Fibroblast of lung (primary cell): ENCODE measurements around the gene RBMS1. TPM values are rescaled to one million over a fixed set of nuclear protein-coding genes. Genes with fewer than 3 reads are reported as not detected.

Experiments used
- DNase-seq, 2 donors: peaks; one replicate each; pipeline versions ENCODE4 v3.0.0 to v3.0.0-alpha.2; 2010; ENCODE audit warnings: low read depth in 2 of 2
- H2AFZ ChIP-seq: 2 replicates; pipeline ENCODE4 v1.5.1; 2012; ENCODE audit warnings: low read length, control low read depth, inconsistent platforms
- H3K27ac ChIP-seq: 2 replicates; pipeline ENCODE4 v1.5.1; 2011; ENCODE audit warnings: low read length, control low read depth; ENCODE audit not compliant: insufficient read depth
- H3K27me3 ChIP-seq: 2 replicates; pipeline ENCODE4 v1.5.1; 2011; ENCODE audit warnings: mild to moderate bottlenecking, low read length; ENCODE audit not compliant: control insufficient read depth, insufficient read depth
- H3K36me3 ChIP-seq: 2 replicates; pipeline ENCODE4 v1.5.1; 2011; ENCODE audit warnings: low read length; ENCODE audit not compliant: control insufficient read depth, insufficient read depth
- H3K4me1 ChIP-seq: 2 replicates; pipeline ENCODE4 v1.5.1; 2011; ENCODE audit warnings: low read length; ENCODE audit not compliant: control insufficient read depth, insufficient read depth; ENCODE audit errors: extremely low read depth
- H3K4me2 ChIP-seq: 2 replicates; pipeline ENCODE4 v1.5.1; 2011; ENCODE audit warnings: low read length, control low read depth; ENCODE audit not compliant: insufficient read depth; ENCODE audit errors: extremely low read depth
- H3K4me3 ChIP-seq, 4 experiments: fragments of 200-600 bp in 1 of 4; sonication (generic) in 1 of 4; replicated peaks in 1 of 4; 2 replicates each; pipeline ENCODE4 v1.5.1; 2011 to 2016; ENCODE audit warnings: low read length in 4 of 4, low read depth in 3 of 4, mild to moderate bottlenecking in 3 of 4, control low read depth in 2 of 4, inconsistent platforms in 1 of 4, mixed read lengths in 1 of 4; ENCODE audit not compliant: insufficient read depth in 1 of 4; ENCODE audit errors: control extremely low read depth in 1 of 4
- H3K79me2 ChIP-seq: 2 replicates; pipeline ENCODE4 v1.5.1; 2012; ENCODE audit warnings: mild to moderate bottlenecking, low read length, inconsistent platforms; ENCODE audit not compliant: control insufficient read depth, insufficient read depth
- H3K9ac ChIP-seq: 2 replicates; pipeline ENCODE4 v1.5.1; 2011; ENCODE audit warnings: mild to moderate bottlenecking, low read length, control low read depth; ENCODE audit not compliant: insufficient read depth
- H3K9me3 ChIP-seq: 2 replicates; pipeline ENCODE4 v1.5.1; 2012; ENCODE audit warnings: low read depth, low read length; ENCODE audit not compliant: control insufficient read depth, insufficient read depth
- H4K20me1 ChIP-seq: 2 replicates; pipeline ENCODE4 v1.5.1; 2011; ENCODE audit warnings: low read length; ENCODE audit not compliant: control insufficient read depth, insufficient read depth; ENCODE audit errors: extremely low read depth
- CTCF ChIP-seq, 2 donors: IDR thresholded peaks in 1 of 2; conservative IDR thresholded peaks in 1 of 2; 1 replicate in 1 of 2; 2 replicates in 1 of 2; pipeline ENCODE4 v1.5.1; 2011 to 2012; ENCODE audit warnings: low read length in 2 of 2, control low read depth in 1 of 2, inconsistent platforms in 1 of 2, low read depth in 1 of 2, mild to moderate bottlenecking in 1 of 2
- EZH2 ChIP-seq: IDR thresholded peaks from 2 replicates; pipeline ENCODE4 v1.5.1; 2012; ENCODE audit warnings: low read length, control low read depth, mild to moderate bottlenecking; ENCODE audit errors: missing control alignments
- polyA plus RNA-seq, 2 donors: library from polyadenylated mRNA; depleted of rRNA in 1 of 2; stranded (reverse) in 1 of 2; unstranded in 1 of 2; fragments of >200 nt; gene quantifications; 2 replicates each; pipeline ENCODE4 v1.2.1, GENCODE V29; 2011 to 2012; ENCODE audit warnings: missing spikeins in 1 of 2
- total RNA-seq: library from RNA; depleted of rRNA; stranded (reverse); fragments of >200 nt; gene quantifications from 2 replicates; pipeline ENCODE4 v1.2.1, GENCODE V29; 2014

Gene RBMS1
- total and polyA plus RNA-seq, 2 donors (not counting 1 experiment from before 2014, with no cell fraction given) = 77.3 to 146 TPM

- peaks cover 5% of the 10 kb centered on the region for H3K36me3 ChIP-seq
- no peaks in the 10 kb centered on the region for H4K20me1 ChIP-seq
- no peak for TF ChIP-seq EZH2
- TF ChIP-seq CTCF (conservative IDR thresholded peaks at IDR 0.05 in 1 of 2, IDR thresholded peaks at IDR 0.05 in 1 of 2; ENCODE audit: low read depth in 1 of 2, low read length in 2 of 2) = no peak
- no peak overlapping the region for H3K4me2 ChIP-seq
- H3K4me1 ChIP-seq = peaks cover 33% of the 10 kb centered on the region
- no peaks in the 10 kb centered on the region for H3K27me3 ChIP-seq
- H2AFZ ChIP-seq = no peak overlapping the region
- H3K9me3 ChIP-seq = no peaks in the 10 kb centered on the region
- no peak overlapping the region for H3K27ac ChIP-seq
- DNase-seq = peak in 1 of 2 donors; percentile 52
- no peak overlapping the region for H3K9ac ChIP-seq
- no peak overlapping the region for H3K4me3 ChIP-seq
- peaks cover 8% of the 10 kb centered on the region for H3K79me2 ChIP-seq
Measured at GRCh38 chr2:160289831-160290230, 203.8 kb downstream of the RBMS1 start.

GRCh38 chr2:160289126-160289525, 204.5 kb downstream of the RBMS1 start:
- no peak overlapping the region for H3K9ac ChIP-seq
- H3K36me3 ChIP-seq = peaks cover 5% of the 10 kb centered on the region
- no peak overlapping the region for H3K27ac ChIP-seq
- peaks cover 8% of the 10 kb centered on the region for H3K79me2 ChIP-seq
- no peak overlapping the region for H3K4me2 ChIP-seq
- TF ChIP-seq EZH2 (no peak), CTCF (conservative IDR thresholded peaks at IDR 0.05 in 1 of 2, IDR thresholded peaks at IDR 0.05 in 1 of 2; ENCODE audit: low read depth in 1 of 2, low read length in 2 of 2) (no peak)
- no peak overlapping the region for H2AFZ ChIP-seq
- no peaks in the 10 kb centered on the region for H3K27me3 ChIP-seq
- H3K9me3 ChIP-seq = no peaks in the 10 kb centered on the region
- peaks cover 27% of the 10 kb centered on the region for H3K4me1 ChIP-seq
- H4K20me1 ChIP-seq = no peaks in the 10 kb centered on the region
- H3K4me3 ChIP-seq = no peak overlapping the region
- DNase-seq = no peak

GRCh38 chr2:160288324-160288723, 205.3 kb downstream of the RBMS1 start:
- no peak overlapping the region for H2AFZ ChIP-seq
- H3K27ac ChIP-seq = peak overlapping the region; percentile 37
- no peak overlapping the region for H3K9ac ChIP-seq
- no peaks in the 10 kb centered on the region for H3K27me3 ChIP-seq
- peaks cover 5% of the 10 kb centered on the region for H3K36me3 ChIP-seq
- TF ChIP-seq EZH2 (no peak), CTCF (conservative IDR thresholded peaks at IDR 0.05 in 1 of 2, IDR thresholded peaks at IDR 0.05 in 1 of 2; ENCODE audit: low read depth in 1 of 2, low read length in 2 of 2) (no peak)
- no peaks in the 10 kb centered on the region for H3K9me3 ChIP-seq
- H3K4me3 ChIP-seq = no peak overlapping the region
- H4K20me1 ChIP-seq = no peaks in the 10 kb centered on the region
- peaks cover 8% of the 10 kb centered on the region for H3K79me2 ChIP-seq
- no peak overlapping the region for H3K4me2 ChIP-seq
- H3K4me1 ChIP-seq = peaks cover 21% of the 10 kb centered on the region
- peak in 1 of 2 donors; percentile 56 for DNase-seq
